ENCODE measurements around the gene DDRGK1.

DNA sequence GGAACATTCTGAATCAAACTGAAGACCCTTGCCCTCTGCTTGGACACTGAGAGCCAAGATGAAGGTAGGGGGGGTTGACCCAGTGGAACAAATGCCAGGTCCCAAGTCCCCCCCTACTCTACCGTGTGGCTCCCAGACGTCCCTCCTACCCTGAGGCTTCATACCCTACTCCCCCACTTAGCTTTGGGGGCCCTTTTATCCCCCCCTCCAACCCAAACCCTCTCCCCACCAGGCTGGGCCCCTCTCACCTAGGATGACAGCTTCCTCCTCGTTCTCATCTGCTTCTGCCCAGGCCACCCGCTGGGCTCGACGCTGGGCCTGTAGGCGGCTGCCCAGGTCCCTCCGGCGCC is 1.5 kb downstream of the DDRGK1 start:
- TF ChIP-seq CTCF (IDR thresholded peaks at IDR 0.05; ENCODE audit: low read depth, low read length, missing input control) (no peak), ATF3 (IDR thresholded peaks at IDR 0.05) (no peak), REST (IDR thresholded peaks at IDR 0.05) (no peak), SP1 (IDR thresholded peaks at IDR 0.05) (no peak), TAF1 (conservative IDR thresholded peaks at IDR 0.05) (no peak), EGR1 (IDR thresholded peaks at IDR 0.05; ENCODE audit: low read depth in 2 of 2) (no peak), GABPA (IDR thresholded peaks at IDR 0.05 in 1 of 2, conservative IDR thresholded peaks at IDR 0.05 in 1 of 2) (no peak)
- TF ChIP-seq, protein P1, sequence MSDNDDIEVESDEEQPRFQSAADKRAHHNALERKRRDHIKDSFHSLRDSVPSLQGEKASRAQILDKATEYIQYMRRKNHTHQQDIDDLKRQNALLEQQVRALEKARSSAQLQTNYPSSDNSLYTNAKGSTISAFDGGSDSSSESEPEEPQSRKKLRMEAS (IDR thresholded peaks at IDR 0.05) = no peak

Data from liver (tissue), 3 donors.